DMS79 treated with DMSO at 0.1 percent for 48 hours (cell line): Measurements from ENCODE around the gene CACNA1D.

Experiments
- DNase-seq: peaks from one replicate; lab custom pipeline; 2025; lab: John Stamatoyannopoulos, UW

CACNA1D gene

DNA sequence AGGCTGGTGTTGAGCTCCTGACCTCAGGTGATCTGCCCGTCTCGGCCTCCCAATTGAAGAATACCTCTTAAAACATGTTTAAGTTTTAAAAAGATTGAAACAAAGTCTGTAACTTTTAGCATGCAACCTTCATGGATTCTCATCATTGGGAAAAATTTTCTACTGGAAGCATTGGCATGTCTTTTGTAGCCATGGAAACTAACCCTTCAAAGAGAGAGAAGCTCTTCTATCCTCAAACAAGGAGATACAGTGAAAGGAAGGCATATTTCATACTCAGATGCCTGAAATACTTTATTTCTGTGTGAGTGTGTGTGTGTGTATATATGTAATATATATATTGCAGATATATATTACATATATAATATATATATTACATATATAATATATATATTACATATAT lies 196.9 kb downstream of the CACNA1D start:
- DNase-seq = no peak

- DNase-seq = no peak
These were observed 197.5 kb downstream of the CACNA1D start for GRCh38 chr3:53691885-53692284.

DNA sequence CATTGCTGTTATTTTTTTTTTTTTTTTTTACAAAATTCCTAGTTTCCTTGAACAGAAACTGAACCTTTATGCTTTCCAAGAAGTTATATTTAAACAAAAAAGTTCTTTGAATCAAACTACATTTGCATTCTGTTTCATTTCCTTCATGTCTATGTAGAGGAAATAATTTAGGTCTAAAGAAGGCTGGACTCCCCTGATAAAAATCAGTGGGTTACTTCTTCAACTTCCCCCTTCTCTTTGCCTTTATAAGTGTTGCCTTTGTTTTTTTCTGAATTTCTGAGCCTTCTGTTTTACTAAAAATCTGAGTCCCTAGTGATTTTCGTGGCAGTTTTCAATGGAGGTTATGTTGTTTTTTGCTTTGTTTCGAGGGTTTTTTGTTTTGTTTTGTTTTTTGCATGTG lies 199.0 kb downstream of the CACNA1D start:
- DNase-seq = no peak

GRCh38 chr3:53694046-53694445 lies 199.6 kb downstream of the CACNA1D start:
- no peak for DNase-seq

GRCh38 chr3:53694666-53695323 lies 200.4 kb downstream of the CACNA1D start:
- DNase-seq = no peak

DNA sequence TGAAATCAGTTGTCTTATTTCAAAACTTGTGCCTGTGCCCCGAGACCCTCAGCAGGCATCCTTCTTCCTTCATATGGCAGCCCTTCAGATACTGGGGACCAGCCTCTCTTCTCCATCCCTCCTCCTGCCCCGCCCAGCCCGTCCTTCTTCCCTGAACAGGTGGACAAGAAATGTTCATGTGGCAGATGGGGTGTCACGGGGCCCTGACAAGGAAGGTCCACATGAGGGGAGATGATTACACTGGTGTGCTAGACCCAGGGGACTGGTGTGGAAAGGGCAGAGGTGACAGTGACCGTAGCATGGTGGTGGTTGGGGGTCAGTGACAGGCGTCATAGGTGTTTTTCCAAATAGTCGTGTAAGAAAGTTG lies 200.9 kb downstream of the CACNA1D start:
- no peak for DNase-seq

GRCh38 chr3:53696401-53697172 lies 202.2 kb downstream of the CACNA1D start:
- DNase-seq = no peak

DNA sequence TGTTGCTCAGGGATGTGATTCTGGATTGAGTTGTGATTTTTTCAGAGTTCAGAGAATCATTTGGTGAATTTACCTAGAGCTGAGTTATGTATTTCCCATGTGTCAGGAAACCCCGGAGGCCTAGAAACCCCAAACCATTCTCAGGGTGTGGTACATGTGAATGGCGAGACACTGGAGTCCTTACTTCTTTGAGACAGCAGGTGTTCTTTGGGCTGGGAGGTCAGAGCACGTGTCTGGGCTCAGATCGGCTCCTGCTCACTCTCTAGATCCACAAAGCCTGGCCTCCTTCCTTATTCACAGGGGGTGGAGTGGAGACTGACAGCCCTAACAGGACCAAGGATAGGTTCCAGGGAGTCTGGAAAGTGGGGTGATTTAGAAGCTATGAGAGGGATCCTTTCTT lies 206.0 kb downstream of the CACNA1D start:
- no peak for DNase-seq

GRCh38 chr3:53702776-53703530 lies 208.5 kb downstream of the CACNA1D start:
- DNase-seq = no peak

GRCh38 chr3:53703630-53704362 lies 209.4 kb downstream of the CACNA1D start:
- no peak for DNase-seq

GRCh38 chr3:53704363-53704725 lies 209.9 kb downstream of the CACNA1D start:
- DNase-seq = no peak

GRCh38 chr3:53705024-53705745 lies 210.8 kb downstream of the CACNA1D start:
- no peak for DNase-seq

- DNase-seq = no peak
These were observed 211.4 kb downstream of the CACNA1D start for GRCh38 chr3:53705774-53706173.

- no peak for DNase-seq
These were observed 212.8 kb downstream of the CACNA1D start for GRCh38 chr3:53707222-53707621.

- DNase-seq = peak; percentile 27
These were observed 213.7 kb downstream of the CACNA1D start for GRCh38 chr3:53708001-53708621.

- DNase-seq = no peak
These were observed 214.8 kb downstream of the CACNA1D start for GRCh38 chr3:53709256-53709655.

DNA sequence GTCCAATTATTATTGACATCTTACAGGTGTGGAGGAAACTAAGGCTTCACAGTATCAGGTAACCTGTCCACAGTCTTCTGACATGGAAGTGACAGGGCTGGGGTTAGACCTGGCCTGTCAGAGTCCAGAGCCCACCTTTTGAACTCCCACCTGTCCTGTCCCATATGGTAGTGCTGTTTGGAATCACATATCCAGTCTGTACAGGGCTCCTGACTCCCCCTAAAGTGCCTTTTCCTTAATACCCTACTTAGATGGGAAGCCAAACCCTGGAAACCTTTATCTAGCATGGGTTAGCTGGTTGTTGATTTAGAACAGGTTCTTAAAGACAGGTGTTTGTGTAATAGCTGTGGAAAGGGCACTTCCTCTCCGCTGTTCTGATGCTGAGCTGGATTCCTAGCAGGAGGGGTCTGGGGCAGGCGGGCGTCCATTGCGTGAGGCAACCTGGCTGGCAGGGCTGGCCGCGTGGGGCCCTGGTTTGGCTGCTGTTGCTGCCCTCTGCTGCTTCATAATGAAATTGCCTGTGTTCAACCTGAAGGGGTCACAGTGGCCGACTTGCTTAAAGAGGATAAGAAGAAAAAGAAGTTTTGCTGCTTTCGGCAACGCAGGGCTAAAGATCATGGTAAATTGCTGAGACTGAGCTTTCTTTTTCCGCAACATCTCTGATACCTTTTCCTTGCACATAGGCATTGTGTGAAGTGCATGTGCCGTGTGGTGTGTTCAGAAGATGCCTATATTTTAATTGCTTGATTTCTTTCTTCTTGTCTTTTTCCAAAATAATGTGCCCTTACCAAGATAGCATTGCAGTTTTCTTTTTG lies 215.7 kb downstream of the CACNA1D start:
- DNase-seq = peak; percentile 37

- DNase-seq = no peak
These were observed 217.0 kb downstream of the CACNA1D start for GRCh38 chr3:53711387-53711786.

GRCh38 chr3:53712817-53713388 lies 218.5 kb downstream of the CACNA1D start:
- DNase-seq = no peak

GRCh38 chr3:53713626-53714025 lies 219.2 kb downstream of the CACNA1D start:
- DNase-seq = no peak
